Cardiac fibroblast (primary cell): ENCODE results near the gene PEX5L.
"Not testable (repeated sequence)": the region's sequence is repeated elsewhere in the genome, so short reads cannot be mapped to it uniquely, and the experiment has no call there.

Source experiments
- DNase-seq, 2 donors: peaks; one replicate each; pipeline versions ENCODE4 v3.0.0 to v3.0.0-alpha.2; 2010; ENCODE audit warnings: low read depth in 2 of 2
- H3K4me3 ChIP-seq, 2 donors: replicated peaks in 1 of 2; 1 replicate in 1 of 2; 2 replicates in 1 of 2; pipeline ENCODE4 v1.5.1; 2011; ENCODE audit warnings: low read depth in 2 of 2, low read length in 2 of 2, mild to moderate bottlenecking in 2 of 2, moderate library complexity in 1 of 2
- TF ChIP-seq, protein P1 (sequence below): IDR thresholded peaks from one replicate; pipeline ENCODE4 v1.5.1; 2011; ENCODE audit warnings: low read depth, mild to moderate bottlenecking, low read length, inconsistent platforms

Gene PEX5L

DNA sequence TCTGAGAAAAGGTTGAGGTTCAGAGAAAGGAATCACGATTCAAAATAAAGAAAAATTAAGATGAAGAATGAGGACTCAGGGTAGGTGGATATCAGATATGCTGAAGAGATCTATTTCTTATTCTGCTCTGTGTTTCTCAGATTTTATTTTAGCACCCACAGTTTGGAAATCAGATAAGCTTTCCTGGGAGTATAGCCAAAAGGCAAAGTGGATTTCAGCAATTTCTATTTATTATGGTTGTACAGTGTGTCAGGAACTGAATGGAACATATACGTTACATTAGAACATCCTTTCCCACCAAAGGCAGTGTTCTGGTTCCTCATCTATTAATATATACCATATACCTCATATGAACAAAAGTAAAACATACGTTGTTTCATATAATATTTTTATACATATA lies 18.9 kb downstream of the PEX5L start:
- DNase-seq = no peak
- H3K4me3 ChIP-seq = no peak overlapping the region
- TF ChIP-seq, protein P1, sequence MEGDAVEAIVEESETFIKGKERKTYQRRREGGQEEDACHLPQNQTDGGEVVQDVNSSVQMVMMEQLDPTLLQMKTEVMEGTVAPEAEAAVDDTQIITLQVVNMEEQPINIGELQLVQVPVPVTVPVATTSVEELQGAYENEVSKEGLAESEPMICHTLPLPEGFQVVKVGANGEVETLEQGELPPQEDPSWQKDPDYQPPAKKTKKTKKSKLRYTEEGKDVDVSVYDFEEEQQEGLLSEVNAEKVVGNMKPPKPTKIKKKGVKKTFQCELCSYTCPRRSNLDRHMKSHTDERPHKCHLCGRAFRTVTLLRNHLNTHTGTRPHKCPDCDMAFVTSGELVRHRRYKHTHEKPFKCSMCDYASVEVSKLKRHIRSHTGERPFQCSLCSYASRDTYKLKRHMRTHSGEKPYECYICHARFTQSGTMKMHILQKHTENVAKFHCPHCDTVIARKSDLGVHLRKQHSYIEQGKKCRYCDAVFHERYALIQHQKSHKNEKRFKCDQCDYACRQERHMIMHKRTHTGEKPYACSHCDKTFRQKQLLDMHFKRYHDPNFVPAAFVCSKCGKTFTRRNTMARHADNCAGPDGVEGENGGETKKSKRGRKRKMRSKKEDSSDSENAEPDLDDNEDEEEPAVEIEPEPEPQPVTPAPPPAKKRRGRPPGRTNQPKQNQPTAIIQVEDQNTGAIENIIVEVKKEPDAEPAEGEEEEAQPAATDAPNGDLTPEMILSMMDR = no peak

DNA sequence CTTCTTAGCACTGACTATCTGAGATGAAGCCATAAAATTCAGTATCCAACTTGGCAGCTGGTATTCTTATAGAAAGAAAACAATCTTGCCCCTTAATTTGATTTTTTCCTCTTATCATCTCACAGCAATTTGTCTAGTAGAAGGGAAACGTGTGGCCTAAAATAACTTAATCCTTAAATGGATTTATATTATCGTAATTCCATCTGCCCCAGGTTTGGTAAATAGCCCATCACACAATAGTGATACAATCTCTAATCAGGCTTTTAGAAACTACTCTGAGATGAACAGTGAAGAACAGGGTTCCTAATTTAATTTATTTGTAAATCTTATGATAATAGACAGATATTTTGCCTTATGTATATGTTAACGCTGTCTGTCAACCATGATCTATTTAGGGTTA lies 24.8 kb downstream of the PEX5L start:
- DNase-seq = no peak
- H3K4me3 ChIP-seq = no peak overlapping the region
- TF ChIP-seq, protein P1 = no peak

DNA sequence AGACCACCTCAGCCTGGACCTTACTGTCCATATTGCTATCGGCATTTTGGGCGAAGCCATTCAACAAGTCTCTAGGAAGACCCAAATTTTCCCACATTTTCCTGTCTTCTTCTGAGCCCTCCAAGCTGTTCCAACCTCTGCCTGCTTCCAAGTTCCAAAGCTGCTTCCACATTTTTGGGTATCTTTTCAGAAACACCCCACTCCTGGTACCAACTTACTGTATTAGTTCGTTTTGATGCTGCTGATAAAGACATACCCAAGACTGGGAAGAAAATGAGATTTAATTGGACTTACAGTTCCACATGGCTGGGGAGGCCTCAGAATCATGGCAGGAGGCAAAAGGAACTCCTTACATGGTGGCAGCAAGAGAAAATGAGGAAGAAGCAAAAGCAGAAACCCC lies 28.4 kb downstream of the PEX5L start:
- DNase-seq, H3K4me3 ChIP-seq: not testable (repeated sequence)

DNA sequence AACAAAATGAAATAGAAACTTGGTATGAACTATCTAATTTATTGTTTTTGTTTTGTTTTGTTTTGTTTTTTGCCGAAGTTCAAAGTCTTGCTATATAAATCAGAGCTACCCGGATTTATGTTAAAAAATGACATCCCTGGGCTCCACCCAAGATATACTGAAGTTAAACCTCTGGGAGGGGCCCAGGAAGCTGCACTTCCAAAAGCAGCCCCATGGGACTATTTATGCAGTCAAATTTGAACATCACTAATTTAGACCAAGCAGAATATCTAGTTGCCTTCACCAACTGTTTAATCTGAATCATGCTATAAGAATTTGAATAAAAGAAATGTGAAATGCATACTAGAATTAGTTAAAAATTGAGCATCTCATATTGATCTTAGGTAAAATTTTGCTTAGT lies 32.2 kb downstream of the PEX5L start:
- TF ChIP-seq, protein P1 = no peak
- DNase-seq = no peak
- no peak overlapping the region for H3K4me3 ChIP-seq

DNA sequence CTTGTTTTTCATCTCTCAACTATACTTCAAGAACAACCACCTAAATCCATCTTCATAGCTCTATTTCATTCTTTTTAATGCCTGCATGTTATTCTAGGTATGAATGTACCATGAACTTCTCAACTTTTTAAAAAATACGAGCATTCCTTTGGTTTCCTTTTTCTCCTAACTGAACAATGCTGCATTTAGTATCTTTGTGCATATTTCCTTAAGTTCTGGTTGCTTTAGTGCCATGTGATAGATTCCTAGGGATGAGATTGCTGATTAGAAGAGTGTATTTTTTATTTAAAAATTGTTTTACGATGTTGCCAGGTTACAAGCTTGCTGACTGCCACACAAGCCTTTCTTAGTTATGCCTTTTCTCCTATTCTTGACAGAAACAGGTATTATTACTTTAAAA lies 34.7 kb downstream of the PEX5L start:
- DNase-seq = no peak
- H3K4me3 ChIP-seq = no peak overlapping the region
- TF ChIP-seq, protein P1 = no peak

DNA sequence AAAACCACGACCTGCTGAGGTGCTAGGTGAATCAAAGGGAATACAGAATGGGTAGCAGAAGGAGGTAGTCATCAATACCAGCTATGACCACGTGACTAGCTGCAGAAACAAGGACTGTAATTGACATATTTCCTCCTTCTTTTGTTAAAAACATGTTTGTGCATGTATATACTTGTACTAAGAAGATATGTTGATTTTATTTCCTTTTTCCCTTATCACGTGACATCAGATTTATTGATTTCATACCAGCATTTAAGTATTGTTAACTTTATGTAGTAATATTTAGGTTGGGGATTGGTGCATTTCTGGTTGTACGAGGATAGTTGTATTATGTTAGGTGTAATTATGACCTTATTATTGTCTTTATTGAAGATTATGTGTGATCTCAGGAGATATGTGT lies 36.2 kb downstream of the PEX5L start:
- TF ChIP-seq, protein P1 = no peak
- H3K4me3 ChIP-seq = no peak overlapping the region
- no peak for DNase-seq

GRCh38 chr3:179995406-179995805 lies 41.3 kb downstream of the PEX5L start:
- H3K4me3 ChIP-seq = no peak overlapping the region
- TF ChIP-seq, protein P1 = no peak
- no peak for DNase-seq
